ENCODE data around the gene SEPTIN3.
A peak's percentile ranks its signal among the peaks of the same experiment; 100 is the strongest.

SEPTIN3 gene

DNA sequence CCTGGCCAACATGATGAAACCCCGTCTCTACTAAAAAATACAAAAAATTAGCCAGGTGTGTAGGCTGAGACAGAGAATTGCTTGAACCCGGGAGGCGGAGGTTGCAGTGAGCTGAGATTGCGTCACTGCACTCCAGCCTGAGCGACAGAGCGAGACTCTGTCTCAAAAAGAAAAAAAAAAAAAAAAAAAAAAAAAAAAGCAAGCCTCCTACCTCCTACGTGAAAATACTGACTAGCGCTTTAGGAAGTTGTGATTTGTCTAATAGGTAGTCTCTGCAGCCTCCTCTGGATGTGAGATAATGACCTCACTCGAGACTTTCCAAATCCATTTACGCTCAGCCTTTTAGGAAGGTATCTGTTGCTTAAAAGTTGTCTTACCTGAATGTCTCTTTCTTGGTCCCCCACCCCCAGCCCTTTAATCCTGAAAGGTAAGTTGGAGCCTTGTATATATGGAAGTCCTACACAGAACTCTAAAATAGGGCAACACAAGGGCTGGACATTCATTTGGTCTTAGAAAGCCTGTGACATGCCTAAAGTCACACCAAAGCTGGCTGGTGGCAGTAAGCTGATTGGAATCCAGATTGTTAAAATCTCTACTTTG, 5.5 kb downstream of the SEPTIN3 start:
- H3K9me3 ChIP-seq, result no peaks in the 10 kb centered on the region
- no peaks in the 10 kb centered on the region for H4K20me1 ChIP-seq
- no peaks in the 10 kb centered on the region for H3K36me3 ChIP-seq
- TF ChIP-seq Cebpa-rat (IDR thresholded peaks at IDR 0.05), result peak; percentile 77
- no peak overlapping the region for H3K4me2 ChIP-seq
- H3K27ac ChIP-seq, result no peak overlapping the region
- no peak overlapping the region for H3K9ac ChIP-seq
- peaks cover 33% of the 10 kb centered on the region for H3K4me1 ChIP-seq
- H3K27me3 ChIP-seq, result peaks cover 30% of the 10 kb centered on the region
- H3K4me3 ChIP-seq, result no peak overlapping the region

DNA sequence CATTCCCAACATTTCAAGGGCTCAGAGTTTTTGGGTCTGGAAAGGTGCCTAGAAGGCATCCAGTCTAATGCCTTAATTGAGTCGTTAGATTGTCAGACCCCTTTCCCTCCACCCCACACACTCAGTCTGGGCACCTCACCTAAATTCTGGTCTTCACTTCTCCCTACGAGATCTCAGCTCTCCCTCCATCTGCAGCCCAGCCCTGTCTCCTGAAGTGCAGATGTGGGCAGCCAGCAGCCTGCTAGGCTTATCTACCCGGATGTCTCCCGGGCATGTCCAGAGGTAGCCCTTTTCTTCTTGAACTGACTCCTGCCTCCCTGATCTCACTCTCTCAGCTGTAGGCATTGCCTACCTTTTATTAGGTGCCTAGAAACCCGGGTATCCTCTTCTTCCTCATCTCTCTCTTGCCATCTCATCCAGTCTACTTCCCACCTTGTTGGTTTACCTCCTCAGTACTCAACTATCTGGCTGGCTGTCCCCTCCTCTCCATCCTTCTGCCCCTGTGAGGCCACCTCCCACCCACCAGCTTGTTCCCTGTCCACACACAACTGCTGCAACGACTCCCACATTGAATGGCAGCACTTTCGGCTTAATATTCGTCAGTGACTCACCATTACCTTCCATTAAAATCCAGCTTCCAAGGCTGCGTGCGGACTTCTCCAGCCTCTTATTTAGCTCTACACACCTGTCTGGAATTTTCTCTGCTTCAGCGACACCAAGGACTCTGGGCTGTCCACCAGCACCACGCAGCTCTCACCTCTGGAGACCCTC, 6.2 kb downstream of the SEPTIN3 start:
- Histone ChIP-seq H3K4me3 (peak overlapping the region; percentile 76; the same call in 1 of the 2 replicates), H3K27me3 (peaks cover 30% of the 10 kb centered on the region), H3K9me3 (no peaks in the 10 kb centered on the region), H3K36me3 (no peaks in the 10 kb centered on the region), H3K4me2 (peak overlapping the region; percentile 99), H3K4me1 (peaks cover 27% of the 10 kb centered on the region), H4K20me1 (no peaks in the 10 kb centered on the region), H3K9ac (no peak overlapping the region), H3K27ac (no peak overlapping the region)
- TF ChIP-seq Cebpa-rat (IDR thresholded peaks at IDR 0.05), result no peak

DNA sequence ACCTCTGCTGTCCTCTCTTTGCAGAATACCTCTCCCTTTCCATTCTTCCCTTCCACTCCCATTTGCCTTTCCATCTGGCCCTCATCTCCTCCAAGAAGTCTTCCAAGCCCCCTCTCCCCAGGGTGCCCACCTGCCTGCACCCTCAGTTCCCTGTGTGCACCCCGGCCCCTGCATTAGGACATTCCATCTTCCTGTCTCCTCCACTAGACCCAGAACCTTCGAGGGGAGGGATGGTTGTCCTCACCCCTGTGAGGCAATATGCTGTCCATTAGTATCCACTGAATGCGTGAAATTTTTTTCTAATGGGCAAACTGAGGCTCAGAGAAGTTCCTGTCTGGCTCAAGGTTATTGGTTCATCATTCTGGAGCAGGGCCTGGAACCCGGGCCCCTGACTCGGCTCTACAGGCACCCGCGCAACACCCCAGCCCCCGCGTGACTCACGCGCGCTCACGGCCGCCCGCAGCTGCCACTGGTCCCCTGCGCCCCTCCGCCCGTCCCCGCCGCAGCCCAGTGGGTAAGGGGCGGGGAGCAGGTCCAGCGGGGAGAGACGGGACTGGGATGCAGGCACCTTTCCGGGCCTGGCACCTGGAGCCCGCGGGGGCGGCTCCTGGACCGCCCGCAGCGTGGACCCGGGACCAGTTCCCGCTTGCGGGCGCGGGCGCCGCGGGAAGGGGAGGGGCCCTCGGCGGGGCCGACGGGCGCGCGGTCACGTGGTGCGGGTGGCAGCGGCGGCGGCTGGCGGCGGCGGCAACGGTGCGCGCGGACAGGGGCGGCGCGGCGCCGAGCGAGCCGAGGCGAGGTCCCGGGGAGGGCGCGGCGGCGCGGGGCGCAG, 7.0 kb downstream of the SEPTIN3 start:
- Histone ChIP-seq H3K4me2 (peak overlapping the region; percentile 99), H3K27me3 (peaks cover 30% of the 10 kb centered on the region)

DNA sequence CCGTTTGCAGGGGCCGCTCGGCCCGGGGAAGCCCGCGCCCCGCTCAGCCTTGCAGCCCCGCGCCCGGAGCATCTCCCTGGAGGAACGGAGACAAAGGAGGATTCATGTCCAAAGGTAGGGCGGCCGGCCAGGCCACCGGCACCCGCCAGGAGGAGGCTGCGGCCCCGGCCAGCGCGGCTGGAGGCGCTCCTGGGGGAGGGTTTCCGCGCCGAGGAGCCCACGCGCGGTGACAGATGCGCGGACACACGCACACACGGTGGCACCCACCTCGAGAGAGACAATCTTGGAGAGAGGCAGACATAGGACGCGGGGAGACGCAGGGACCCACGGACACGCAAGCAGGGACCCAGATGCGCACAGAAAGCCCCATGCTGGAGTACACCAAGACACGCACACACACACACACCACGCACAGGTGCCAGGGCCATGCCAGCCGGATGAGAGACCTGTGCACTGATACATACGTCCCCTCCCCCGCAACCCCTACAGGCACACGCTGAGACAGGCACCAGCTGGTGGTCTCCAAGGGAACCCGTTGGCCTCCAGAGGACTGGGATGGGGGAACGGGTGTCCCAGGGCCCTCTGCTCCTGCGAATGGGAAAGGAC, 7.8 kb downstream of the SEPTIN3 start:
- Histone ChIP-seq H3K9me3 (no peaks in the 10 kb centered on the region), H3K4me3 (peak overlapping the region; percentile 76), H4K20me1 (no peaks in the 10 kb centered on the region), H3K9ac (peak overlapping the region; percentile 74), H3K36me3 (0 out of 2 replicates have a peak, but pooled peaks cover 10% of the 10 kb centered on the region), H3K27ac (peak overlapping the region; percentile 18; the same call in 1 of the 2 replicates), H3K27me3 (peaks cover 30% of the 10 kb centered on the region), H3K4me2 (peak overlapping the region; percentile 99), H3K4me1 (peaks cover 27% of the 10 kb centered on the region)
- no peak for TF ChIP-seq Cebpa-rat (IDR thresholded peaks at IDR 0.05)

More for the DNA sequence above, 7.0 kb downstream of the SEPTIN3 start:
- Histone ChIP-seq H3K36me3 (0 out of 2 replicates have a peak, but pooled peaks cover 4% of the 10 kb centered on the region), H3K4me1 (peaks cover 27% of the 10 kb centered on the region), H4K20me1 (no peaks in the 10 kb centered on the region), H3K4me3 (peak overlapping the region; percentile 76), H3K9me3 (no peaks in the 10 kb centered on the region), H3K9ac (peak overlapping the region; percentile 74), H3K27ac (0 out of 2 replicates have a peak overlapping the region, but pooled peaks have one; percentile 45)
- no peak for TF ChIP-seq Cebpa-rat (IDR thresholded peaks at IDR 0.05)

DNA sequence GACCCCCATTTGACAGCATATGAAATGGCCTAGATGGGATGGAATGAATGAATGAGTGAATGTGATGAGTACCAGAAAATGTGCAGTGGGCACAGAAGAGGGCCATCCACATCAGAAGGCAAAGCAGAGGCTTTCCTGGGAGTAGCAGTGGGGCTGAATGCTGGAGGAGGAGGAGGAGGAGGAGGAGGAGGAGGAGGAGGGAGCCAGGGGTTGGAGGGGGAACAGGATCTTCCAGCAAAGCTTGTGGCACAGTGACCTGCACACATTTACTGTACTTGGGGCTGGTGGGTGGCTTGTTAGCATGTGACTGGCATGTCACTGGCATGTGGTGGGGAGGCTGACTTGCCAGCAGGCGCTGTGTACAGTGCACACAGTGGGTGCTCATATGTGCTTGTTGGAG, 9.5 kb downstream of the SEPTIN3 start:
- Histone ChIP-seq H3K4me3 (no peak overlapping the region), H4K20me1 (no peaks in the 10 kb centered on the region), H3K27me3 (peaks cover 30% of the 10 kb centered on the region), H3K9me3 (no peaks in the 10 kb centered on the region), H3K27ac (no peak overlapping the region), H3K4me1 (peaks cover 19% of the 10 kb centered on the region), H3K9ac (no peak overlapping the region), H3K36me3 (0 out of 2 replicates have a peak, but pooled peaks cover 10% of the 10 kb centered on the region), H3K4me2 (0 out of 2 replicates have a peak overlapping the region, but pooled peaks have one; percentile 99)
- TF ChIP-seq Cebpa-rat (IDR thresholded peaks at IDR 0.05), result no peak

DNA sequence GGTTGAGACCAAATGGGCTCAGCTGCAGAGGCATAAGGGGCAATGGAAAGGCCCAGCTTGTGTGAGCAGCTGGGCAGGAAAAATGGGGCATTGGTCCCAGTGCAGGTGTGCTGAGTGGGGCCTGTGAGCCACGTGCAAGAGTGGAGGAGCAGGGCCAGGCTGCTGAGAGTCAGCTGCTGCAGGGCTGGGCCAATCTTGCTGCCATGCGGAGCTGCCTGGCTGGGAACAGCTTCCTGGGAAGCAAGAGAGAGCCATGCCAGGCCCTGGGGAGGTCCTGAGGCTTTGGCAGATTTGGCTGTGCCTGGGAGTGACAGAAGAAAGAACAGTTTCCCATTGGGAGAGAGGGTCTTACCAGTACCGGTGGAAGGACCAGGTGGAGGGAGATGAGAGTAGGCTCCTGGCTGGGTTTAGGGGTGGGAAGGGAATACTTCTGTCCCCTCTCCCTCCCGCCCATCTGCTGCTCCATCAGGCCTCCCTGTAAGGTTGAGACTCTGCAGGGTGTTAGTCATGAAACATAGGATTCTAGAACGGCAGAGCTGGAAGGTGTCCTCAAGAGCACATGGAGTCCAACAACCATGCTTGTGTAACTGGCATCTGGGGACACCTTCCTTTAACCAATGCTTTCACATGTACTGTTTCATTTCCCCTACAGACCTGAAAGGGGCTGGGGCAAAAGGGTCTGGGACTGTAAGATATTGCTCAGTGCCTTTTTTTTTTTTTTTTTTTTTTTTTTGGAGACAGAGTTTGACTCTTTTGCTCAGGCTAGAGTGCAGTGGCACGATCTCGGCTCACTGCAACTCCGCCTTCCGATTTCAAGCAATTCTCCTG, 10.4 kb downstream of the SEPTIN3 start:
- TF ChIP-seq Cebpa-rat (IDR thresholded peaks at IDR 0.05), result no peak
- H3K9me3 ChIP-seq, result no peaks in the 10 kb centered on the region
- H3K4me1 ChIP-seq, result peaks cover 11% of the 10 kb centered on the region
- H3K9ac ChIP-seq, result no peak overlapping the region
- 0 out of 2 replicates have a peak, but pooled peaks cover 10% of the 10 kb centered on the region for H3K36me3 ChIP-seq
- H3K27ac ChIP-seq, result no peak overlapping the region
- no peak overlapping the region for H3K4me3 ChIP-seq
- no peak overlapping the region for H3K4me2 ChIP-seq
- H3K27me3 ChIP-seq, result peaks cover 30% of the 10 kb centered on the region
- H4K20me1 ChIP-seq, result no peaks in the 10 kb centered on the region

DNA sequence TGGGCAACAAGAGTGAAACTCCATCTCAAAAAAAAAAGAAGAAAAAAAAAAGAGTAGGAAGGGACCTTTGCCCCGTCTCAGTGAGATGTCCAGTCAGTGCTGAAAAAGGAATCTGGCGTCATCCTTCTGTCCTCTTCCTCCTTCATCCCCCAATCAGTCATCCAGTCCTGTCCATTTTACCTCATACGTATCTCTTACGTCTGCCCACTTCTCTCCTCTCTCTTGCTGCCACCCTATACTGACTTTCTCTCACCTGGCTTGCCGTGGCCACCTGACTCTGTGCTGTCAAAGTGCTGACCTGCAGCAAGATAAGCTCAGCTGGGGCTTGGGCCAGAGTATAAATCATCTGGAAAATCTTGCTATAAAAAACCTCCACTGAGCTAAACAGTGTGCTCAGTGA, 13.6 kb downstream of the SEPTIN3 start:
- Histone ChIP-seq H3K27ac (no peak overlapping the region), H3K27me3 (peaks cover 2% of the 10 kb centered on the region; the same call in 1 of the 2 replicates), H3K36me3 (peaks cover 23% of the 10 kb centered on the region), H3K9me3 (no peaks in the 10 kb centered on the region), H3K4me2 (no peak overlapping the region), H3K4me1 (no peaks in the 10 kb centered on the region; the same call in 1 of the 2 replicates), H3K4me3 (no peak overlapping the region), H4K20me1 (no peaks in the 10 kb centered on the region), H3K9ac (no peak overlapping the region)
- no peak for TF ChIP-seq Cebpa-rat (IDR thresholded peaks at IDR 0.05)

DNA sequence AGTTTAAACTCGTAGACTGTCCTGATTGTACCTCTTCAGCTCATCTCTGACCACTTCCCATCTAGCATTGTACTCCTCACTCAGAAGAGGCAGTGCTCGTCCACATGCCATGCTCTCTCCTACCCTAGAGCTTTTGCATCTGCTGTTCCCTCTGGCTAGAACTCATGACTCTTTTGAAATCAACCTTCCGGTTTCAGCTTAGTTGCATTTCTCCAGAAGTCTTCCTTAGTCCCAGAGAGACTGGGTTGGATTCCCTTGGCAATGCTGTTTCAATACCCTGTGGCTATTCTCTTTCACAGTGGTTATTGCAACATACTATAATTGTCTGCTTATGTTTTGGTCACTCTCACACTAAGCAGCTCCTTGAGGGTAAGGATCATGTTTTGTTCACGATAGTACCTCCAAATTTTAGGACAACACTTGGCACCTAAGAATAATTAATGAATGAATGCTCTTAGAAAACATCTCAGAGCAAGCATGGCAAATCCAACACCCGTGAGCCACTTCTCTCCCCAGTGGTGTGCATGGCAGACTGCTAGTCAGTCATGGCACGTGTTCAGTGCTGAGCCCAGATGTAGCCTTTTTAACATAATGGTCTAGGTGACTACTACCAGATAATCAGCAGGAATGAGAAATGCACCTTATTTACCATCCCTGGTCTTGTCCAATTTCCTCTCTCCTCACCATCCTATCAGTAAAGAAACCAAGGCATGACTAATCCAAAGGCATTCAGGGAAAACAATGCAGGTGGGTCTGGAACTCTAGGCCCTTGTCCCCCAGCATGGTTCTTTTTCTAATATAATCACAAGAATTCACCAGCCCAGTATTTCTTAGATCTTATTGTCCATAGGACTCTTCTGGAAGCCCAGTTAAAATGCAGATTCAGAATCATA, 14.5 kb downstream of the SEPTIN3 start:
- TF ChIP-seq Cebpa-rat (IDR thresholded peaks at IDR 0.05), result 0 out of 2 replicates have a peak, but pooled peaks have one; percentile 19
- no peaks in the 10 kb centered on the region for H4K20me1 ChIP-seq
- no peak overlapping the region for H3K4me3 ChIP-seq
- no peaks in the 10 kb centered on the region for H3K9me3 ChIP-seq
- no peak overlapping the region for H3K9ac ChIP-seq
- H3K27me3 ChIP-seq, result no peaks in the 10 kb centered on the region
- H3K4me2 ChIP-seq, result no peak overlapping the region
- peaks cover 32% of the 10 kb centered on the region for H3K36me3 ChIP-seq
- H3K27ac ChIP-seq, result no peak overlapping the region
- no peaks in the 10 kb centered on the region for H3K4me1 ChIP-seq
